HCT116 (cell line): ENCODE data around the gene ADAT3. TPM values are rescaled to one million over a fixed set of nuclear protein-coding genes. Genes with fewer than 3 reads are reported as not detected.

Experiments
- ATAC-seq: fragments of 200-7000 bp; cut with Tn5 transposase; 2 replicates; pipeline ENCODE4 v1.9.1; 2020; ENCODE audit warnings: mild to moderate bottlenecking, moderate library complexity
- BruUV-seq: library from RNA; stranded (reverse); fragments of 400-500 nt; replicated peaks from 2 replicates; lab custom pipeline; 2021; lab: Mats Ljungman, UMichigan
- CTCF ChIA-PET: fragments of 300-600 bp; sonication (Branson Sonifier 250); formaldehyde crosslinking; loops from one replicate; lab custom pipeline; 2021; ENCODE audit warnings: antibody characterized with exemption; lab: Charles Lee
- POLR2A ChIA-PET: fragments of 300-600, 350-600 bp; sonication (Branson Sonifier 250); formaldehyde crosslinking; loops from one replicate; lab custom pipeline; 2021; ENCODE audit warnings: antibody characterized with exemption; lab: Charles Lee
- RAD21 ChIA-PET, 2 experiments: fragments of 300-600 bp; sonication (Branson Sonifier 250); formaldehyde crosslinking; loops; one replicate each; lab custom pipeline; 2023; ENCODE audit warnings: low total read pairs in 2 of 2; ENCODE audit not compliant: uncharacterized antibody in 2 of 2, unreplicated experiment in 2 of 2, low non-redundant PET in 1 of 2; lab: Charles Lee
- DNase-seq: peaks from one replicate; pipeline ENCODE4 v3.0.0-alpha.2; 2010; ENCODE audit warnings: low read depth, low spot score
- H2AFZ ChIP-seq: fragments of 200-600 bp; shearing (Covaris generic), sonication (generic); 2 replicates; pipeline ENCODE4 v1.6.1; 2017; ENCODE audit warnings: low read depth, mixed run types, mixed read lengths, antibody characterized with exemption, low read length; ENCODE audit not compliant: poor library complexity, severe bottlenecking
- H3K27ac ChIP-seq: 2 replicates; pipeline ENCODE4 v1.5.1; 2012; ENCODE audit warnings: low read depth, low read length
- H3K27me3 ChIP-seq: fragments of 200-600 bp; sonication (generic); 2 replicates; pipeline ENCODE4 v1.6.1; 2016; ENCODE audit warnings: mixed run types, low read length, mixed read lengths; ENCODE audit not compliant: insufficient read depth
- H3K36me3 ChIP-seq, 2 experiments: fragments of 200-500 bp in 1 of 2; fragments of 200-600 bp in 1 of 2; sonication (Bioruptor generic) in 1 of 2; sonication (generic) in 1 of 2; 2 replicates each; pipeline versions ENCODE4 v1.5.1 to v1.6.1; 2014 to 2016; ENCODE audit warnings: low read length in 2 of 2, inconsistent platforms in 1 of 2, mixed read lengths in 1 of 2, mixed run types in 1 of 2; ENCODE audit not compliant: insufficient read depth in 2 of 2, control insufficient read depth in 1 of 2
- H3K4me1 ChIP-seq, 2 experiments: fragments of 200-600 bp in 1 of 2; sonication (generic) in 1 of 2; 2 replicates each; pipeline versions ENCODE4 v1.5.1 to v1.6.1; 2012 to 2017; ENCODE audit warnings: low read length in 2 of 2, inconsistent platforms in 1 of 2, mild to moderate bottlenecking in 1 of 2, mixed read lengths in 1 of 2, mixed run types in 1 of 2, moderate library complexity in 1 of 2; ENCODE audit not compliant: insufficient read depth in 2 of 2, control insufficient read depth in 1 of 2
- H3K4me2 ChIP-seq: fragments of 200-600 bp; sonication (generic); 2 replicates; pipeline ENCODE4 v1.6.1; 2017; ENCODE audit warnings: mixed run types, low read length, mixed read lengths
- H3K4me3 ChIP-seq, 2 experiments: fragments of 200-600 bp in 1 of 2; sonication (generic) in 1 of 2; replicated peaks in 1 of 2; 2 replicates each; pipeline ENCODE4 v1.5.1; 2011 to 2016; ENCODE audit warnings: low read length in 2 of 2, control low read depth in 1 of 2, low read depth in 1 of 2, mild to moderate bottlenecking in 1 of 2, mixed read lengths in 1 of 2, mixed run types in 1 of 2
- H3K79me2 ChIP-seq: fragments of 200-600 bp; sonication (generic); 2 replicates; pipeline ENCODE4 v1.6.1; 2017; ENCODE audit warnings: mild to moderate bottlenecking, mixed run types, low read length, moderate library complexity, mixed read lengths; ENCODE audit not compliant: insufficient read depth
- H3K9ac ChIP-seq: fragments of 200-600 bp; sonication (generic); 2 replicates; pipeline ENCODE4 v1.6.1; 2016; ENCODE audit warnings: low read length, mixed read lengths
- H3K9me2 ChIP-seq: fragments of 200-600 bp; sonication (generic), shearing (Covaris generic); 2 replicates; pipeline ENCODE4 v1.6.1; 2017; ENCODE audit warnings: mixed run types, mild to moderate bottlenecking, moderate library complexity; ENCODE audit not compliant: insufficient read depth
- H3K9me3 ChIP-seq, 2 experiments: fragments of 200-500 bp in 1 of 2; fragments of 200-600 bp in 1 of 2; sonication (Bioruptor generic) in 1 of 2; sonication (generic) in 1 of 2; 2 replicates each; pipeline ENCODE4 v1.6.1; 2014 to 2017; ENCODE audit warnings: low read length in 2 of 2, mixed read lengths in 2 of 2, inconsistent platforms in 1 of 2, low read depth in 1 of 2, mild to moderate bottlenecking in 1 of 2, mixed run types in 1 of 2, moderate library complexity in 1 of 2; ENCODE audit not compliant: control insufficient read depth in 1 of 2, insufficient read depth in 1 of 2
- H4K20me1 ChIP-seq: fragments of 200-600 bp; sonication (generic), shearing (Covaris generic); 2 replicates; pipeline ENCODE4 v1.6.1; 2017; ENCODE audit warnings: mixed run types, mild to moderate bottlenecking, moderate library complexity; ENCODE audit not compliant: insufficient read depth
- CBX3 ChIP-seq: IDR thresholded peaks from 2 replicates; pipeline ENCODE4 v1.6.1; 2012; ENCODE audit warnings: low read depth
- CTCF ChIP-seq, 3 experiments: fragments of 200-600 bp in 1 of 3; sonication (generic) in 1 of 3; IDR thresholded peaks in 2 of 3; conservative IDR thresholded peaks in 1 of 3; 2 replicates each; pipeline ENCODE4 v1.5.1; 2012 to 2017; ENCODE audit warnings: low read depth in 2 of 3, low read length in 2 of 3, antibody characterized with exemption in 1 of 3, borderline replicate concordance in 1 of 3, control low read depth in 1 of 3, mild to moderate bottlenecking in 1 of 3, mixed read lengths in 1 of 3, mixed run types in 1 of 3, moderate library complexity in 1 of 3; ENCODE audit not compliant: insufficient read depth in 1 of 3
- ELF1 ChIP-seq: IDR thresholded peaks from 2 replicates; pipeline ENCODE4 v1.6.1; 2012; ENCODE audit warnings: low read depth, borderline replicate concordance
- EZH2 ChIP-seq: fragments of 200-600 bp; sonication (generic); IDR thresholded peaks from 2 replicates; pipeline ENCODE4 v1.6.1; 2017; ENCODE audit warnings: antibody characterized with exemption, mixed run types
- FOSL1 ChIP-seq: IDR thresholded peaks from 2 replicates; pipeline ENCODE4 v1.6.1; 2012; ENCODE audit warnings: low read depth
- TCF7L2 ChIP-seq: IDR thresholded peaks from 2 replicates; pipeline ENCODE4 v1.7.0; 2011; ENCODE audit warnings: borderline replicate concordance, inconsistent platforms; ENCODE audit not compliant: insufficient read depth, insufficient read length; ENCODE audit errors: extremely low read depth
- intact Hi-C: fragments of 100-400 bp; cut with micrococcal nuclease; formaldehyde crosslinking; loops from 2 replicates; pipeline ENCODE4 v1.10.0; 2022
- total RNA-seq: library from RNA; stranded (reverse); gene quantifications from one replicate; pipeline ENCODE4 v1.2.1, GENCODE V29; 2021; ENCODE audit not compliant: unreplicated experiment
- TF ChIP-seq, protein P1 (sequence below): IDR thresholded peaks from 2 replicates; pipeline ENCODE4 v1.6.1; 2012
- TF ChIP-seq, protein P2 (sequence below): IDR thresholded peaks from 2 replicates; pipeline ENCODE4 v1.6.1; 2012

Gene ADAT3
- total RNA-seq, 1 experiment from 2014 or later, result 15.9 TPM

DNA sequence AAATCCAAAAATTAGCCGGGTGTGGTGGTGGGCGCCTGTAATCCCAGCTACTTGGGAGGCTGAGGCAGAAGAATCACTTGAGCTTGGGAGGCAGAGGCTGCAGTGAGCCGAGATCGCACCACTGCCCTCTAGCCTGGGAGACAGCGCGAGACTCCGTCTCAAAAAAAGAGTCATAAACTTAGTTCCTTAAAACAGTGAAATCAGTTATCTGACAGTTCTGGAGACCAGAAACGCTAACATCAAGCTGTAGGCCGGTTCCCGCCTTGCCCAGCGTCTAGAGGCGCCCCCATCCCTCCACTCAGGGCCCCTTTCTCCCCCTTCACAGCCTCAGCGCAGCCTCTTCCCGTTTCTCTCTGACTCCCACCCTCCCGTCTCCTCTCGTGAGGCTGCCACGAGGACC lies 11.9 kb downstream of the ADAT3 start:
- H2AFZ ChIP-seq, result no peak overlapping the region
- DNase-seq, result no peak
- no TSS peak for BruUV-seq
- H3K4me3 ChIP-seq, result no peak overlapping the region
- no peak overlapping the region for H3K9ac ChIP-seq
- no peak overlapping the region for H3K27ac ChIP-seq
- RAD21 ChIA-PET, result no interaction called here
- H3K36me3 ChIP-seq, result peaks cover 13 to 14% of the 10 kb centered on the region in 2 experiments; a peak in 3 of 4 replicates
- H3K9me2 ChIP-seq, result no peaks in the 10 kb centered on the region
- H3K9me3 ChIP-seq, result no peaks in the 10 kb centered on the region
- no peaks in the 10 kb centered on the region for H3K27me3 ChIP-seq
- intact Hi-C loops, result no loop called here
- CTCF ChIA-PET, result no interaction called here
- H3K4me2 ChIP-seq, result no peak overlapping the region
- H4K20me1 ChIP-seq, result no peaks in the 10 kb centered on the region
- H3K79me2 ChIP-seq, result peaks cover 31% of the 10 kb centered on the region
- TF ChIP-seq ELF1, result no peak
- TF ChIP-seq CTCF (IDR thresholded peaks at IDR 0.05 in 2 of 3, conservative IDR thresholded peaks at IDR 0.05 in 1 of 3; ENCODE audit: borderline replicate concordance in 1 of 3, insufficient read depth in 1 of 3, low read depth in 2 of 3, low read length in 2 of 3), result no peak
- TF ChIP-seq, protein P1, sequence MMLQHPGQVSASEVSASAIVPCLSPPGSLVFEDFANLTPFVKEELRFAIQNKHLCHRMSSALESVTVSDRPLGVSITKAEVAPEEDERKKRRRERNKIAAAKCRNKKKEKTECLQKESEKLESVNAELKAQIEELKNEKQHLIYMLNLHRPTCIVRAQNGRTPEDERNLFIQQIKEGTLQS, result no peak
- TF ChIP-seq, protein P2, sequence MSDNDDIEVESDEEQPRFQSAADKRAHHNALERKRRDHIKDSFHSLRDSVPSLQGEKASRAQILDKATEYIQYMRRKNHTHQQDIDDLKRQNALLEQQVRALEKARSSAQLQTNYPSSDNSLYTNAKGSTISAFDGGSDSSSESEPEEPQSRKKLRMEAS, result no peak
- ATAC-seq, result no peak
- no peaks in the 10 kb centered on the region for H3K4me1 ChIP-seq
- POLR2A ChIA-PET, result no interaction called here

DNA sequence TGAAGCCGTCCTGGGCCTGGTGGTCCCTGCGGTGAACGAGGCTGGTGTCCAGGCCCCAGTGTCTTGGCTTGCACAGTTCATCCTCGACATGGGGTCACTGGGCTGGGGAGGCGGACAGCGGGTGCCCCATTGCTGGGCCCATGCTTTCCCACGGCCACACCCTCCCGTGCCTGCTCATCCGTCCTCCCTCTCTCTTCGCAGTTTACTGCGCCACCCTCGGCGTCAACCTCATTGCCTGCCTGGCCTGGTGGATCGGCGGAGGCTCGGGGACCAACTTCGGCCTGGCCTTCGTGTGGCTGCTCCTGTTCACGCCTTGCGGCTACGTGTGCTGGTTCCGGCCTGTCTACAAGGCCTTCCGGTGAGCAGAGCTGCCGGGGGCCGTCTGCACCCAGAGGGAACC lies 12.7 kb downstream of the ADAT3 start:
- H3K36me3 ChIP-seq, result peaks cover 11 to 13% of the 10 kb centered on the region in 2 experiments; a peak in 3 of 4 replicates
- no peak overlapping the region for H3K4me2 ChIP-seq
- RAD21 ChIA-PET, result no interaction called here
- CTCF ChIA-PET, result no interaction called here
- no peak overlapping the region for H3K27ac ChIP-seq
- no peaks in the 10 kb centered on the region for H3K27me3 ChIP-seq
- no peaks in the 10 kb centered on the region for H3K4me1 ChIP-seq
- peaks cover 24% of the 10 kb centered on the region for H3K79me2 ChIP-seq
- no peak overlapping the region for H3K9ac ChIP-seq
- POLR2A ChIA-PET, result no interaction called here
- H3K4me3 ChIP-seq, result no peak overlapping the region
- no peaks in the 10 kb centered on the region for H4K20me1 ChIP-seq
- no peak for ATAC-seq
- no peak for DNase-seq
- no peak overlapping the region for H2AFZ ChIP-seq
- no peaks in the 10 kb centered on the region for H3K9me3 ChIP-seq
- no TSS peak for BruUV-seq
- no peaks in the 10 kb centered on the region for H3K9me2 ChIP-seq
- intact Hi-C loops, result no loop called here
- TF ChIP-seq EZH2, result no peak
- no peak for TF ChIP-seq TCF7L2
- TF ChIP-seq CBX3, result no peak
- no peak for TF ChIP-seq FOSL1
- TF ChIP-seq, protein P1, result no peak
